K562 (cell line): ENCODE results near the gene STON2. TPM values are rescaled to one million over a fixed set of nuclear protein-coding genes. Genes with fewer than 3 reads are reported as not detected.

Experiments
- ATAC-seq: fragments of 200-7000 bp; cut with Tn5 transposase; 3 replicates; pipeline ENCODE4 v1.9.1; 2020; ENCODE audit warnings: moderate library complexity
- BruUV-seq: library from RNA; stranded (reverse); fragments of 400-500 nt; replicated peaks from 2 replicates; lab custom pipeline; 2021; lab: Mats Ljungman, UMichigan
- CTCF ChIA-PET: fragments of 300-600 bp; formaldehyde crosslinking; extraction: SDS; loops from one replicate; lab custom pipeline; 2021; ENCODE audit warnings: low intra/inter-chr PET ratio; lab: Yijun Ruan, JAX
- POLR2A ChIA-PET: fragments of 300-600, 350-650 bp; sonication (Branson Sonifier 250); formaldehyde crosslinking; extraction: SDS; loops from one replicate; lab custom pipeline; 2021; ENCODE audit warnings: antibody characterized with exemption, inconsistent platforms; lab: Yijun Ruan, JAX
- DNase-seq, 4 experiments: peaks; one replicate each; pipeline versions ENCODE4 v3.0.0 to v3.0.0-alpha.2; 2011 to 2018; ENCODE audit warnings: low spot score in 3 of 4, mixed read lengths in 3 of 4; ENCODE audit errors: extremely low read depth in 1 of 4
- FAIRE-seq: peaks from 2 replicates; lab custom pipeline; 2011; peaks lifted over from hg19 to GRCh38; lab: Jason Lieb, UNC
- H2AFZ ChIP-seq: 2 replicates; pipeline ENCODE4 v1.6.0; 2011; ENCODE audit warnings: low read depth, low read length, control low read depth, inconsistent platforms
- H3K27ac ChIP-seq: fragments of 200-600 bp; 3 replicates; pipeline ENCODE4 v1.8.0; 2011; ENCODE audit warnings: low read depth, mild to moderate bottlenecking, control low read depth, inconsistent platforms, low read length, moderate library complexity, mixed read lengths; ENCODE audit errors: extremely low read depth
- H3K27me3 ChIP-seq, 2 experiments: fragments of 300-600 bp in 1 of 2; 2 replicates in 1 of 2; 3 replicates in 1 of 2; pipeline versions ENCODE4 v1.6.0 to v1.8.0; 2011; ENCODE audit warnings: inconsistent platforms in 2 of 2, low read length in 2 of 2, mild to moderate bottlenecking in 1 of 2, mixed read lengths in 1 of 2, moderate library complexity in 1 of 2; ENCODE audit not compliant: control insufficient read depth in 2 of 2, insufficient read depth in 2 of 2
- H3K36me3 ChIP-seq: fragments of 300-600 bp; 3 replicates; pipeline ENCODE4 v1.8.0; 2011; ENCODE audit warnings: mild to moderate bottlenecking, low read length, inconsistent platforms; ENCODE audit not compliant: control insufficient read depth, insufficient read depth
- H3K4me1 ChIP-seq, 2 experiments: fragments of 200-600 bp in 1 of 2; replicated peaks in 1 of 2; 2 replicates in 1 of 2; 3 replicates in 1 of 2; pipeline versions ENCODE4 v1.5.1 to v1.8.0; 2011; ENCODE audit warnings: inconsistent platforms in 2 of 2, low read length in 2 of 2, mild to moderate bottlenecking in 1 of 2, mixed read lengths in 1 of 2, moderate library complexity in 1 of 2; ENCODE audit not compliant: control insufficient read depth in 2 of 2, insufficient read depth in 2 of 2
- H3K4me2 ChIP-seq: 2 replicates; pipeline ENCODE4 v1.6.1; 2011; ENCODE audit warnings: low read length, control low read depth, inconsistent platforms, mixed read lengths; ENCODE audit not compliant: insufficient read depth
- H3K4me3 ChIP-seq: fragments of 200-600 bp; sonication (generic), shearing (Covaris generic); 2 replicates; pipeline ENCODE4 v1.5.1; 2016; ENCODE audit warnings: control low read depth, inconsistent platforms
- H3K79me2 ChIP-seq: fragments of 200-600 bp; 3 replicates; pipeline ENCODE4 v1.8.0; 2011; ENCODE audit warnings: low read length, inconsistent platforms; ENCODE audit not compliant: control insufficient read depth, insufficient read depth
- H3K9ac ChIP-seq, 2 experiments: 2 replicates each; pipeline versions ENCODE4 v1.6.0 to v1.6.1; 2011; ENCODE audit warnings: low read depth in 2 of 2, low read length in 2 of 2, control low read depth in 1 of 2, inconsistent platforms in 1 of 2, mild to moderate bottlenecking in 1 of 2, mixed read lengths in 1 of 2; ENCODE audit not compliant: insufficient read depth in 1 of 2
- H3K9me1 ChIP-seq: one replicate; pipeline ENCODE4 v1.6.0; 2011; ENCODE audit warnings: inconsistent platforms, mild to moderate bottlenecking, low read length, moderate library complexity; ENCODE audit not compliant: control insufficient read depth, insufficient read depth
- H3K9me3 ChIP-seq: replicated peaks from 2 replicates; pipeline ENCODE4 v1.5.1; 2011; ENCODE audit warnings: low read depth, low read length, inconsistent platforms; ENCODE audit not compliant: control insufficient read depth, insufficient read depth
- H4K20me1 ChIP-seq: replicated peaks from 2 replicates; pipeline ENCODE4 v1.6.1; 2011; ENCODE audit warnings: low read length, inconsistent platforms, mixed read lengths; ENCODE audit not compliant: control insufficient read depth, insufficient read depth
- ATF1 ChIP-seq, 2 experiments: fragments of 450-650 bp in 1 of 2; IDR thresholded peaks; 2 replicates each; pipeline ENCODE4 v1.6.1; 2016; ENCODE audit warnings: missing compliant biosample characterization in 1 of 2, missing genetic modification characterization in 1 of 2
- BMI1 ChIP-seq: fragments of 150-350 bp; IDR thresholded peaks from 2 replicates; pipeline ENCODE4 v1.6.1; 2014; ENCODE audit warnings: low read length
- DEAF1 ChIP-seq: fragments of 450-650 bp; formaldehyde crosslinking; IDR thresholded peaks from 2 replicates; pipeline ENCODE4 v1.4.0; 2020; ENCODE audit warnings: mild to moderate bottlenecking, moderate library complexity
- E2F3 ChIP-seq: fragments of 250-450 bp; sonication (Bioruptor Pico); IDR thresholded peaks from 2 replicates; pipeline ENCODE4 v1.4.0; 2020; ENCODE audit warnings: mild to moderate bottlenecking
- EGR1 ChIP-seq: fragments of 450-650 bp; conservative IDR thresholded peaks from 2 replicates; pipeline ENCODE4 v1.6.1; 2017; ENCODE audit warnings: mild to moderate bottlenecking
- GABPB1 ChIP-seq: sonication (generic); formaldehyde crosslinking; IDR thresholded peaks from 2 replicates; pipeline ENCODE4 v1.8.0; 2022; ENCODE audit warnings: mild to moderate bottlenecking, missing genetic modification reagents
- KDM5B ChIP-seq: fragments of 200-600 bp; sonication (generic); IDR thresholded peaks from 2 replicates; pipeline ENCODE4 v1.6.1; 2012; ENCODE audit warnings: low read depth, mild to moderate bottlenecking, moderate library complexity, low read length, control low read depth, inconsistent platforms; ENCODE audit not compliant: insufficient replicate concordance
- MBD1 ChIP-seq: fragments of 250-450 bp; sonication (Bioruptor Pico); IDR thresholded peaks from 2 replicates; pipeline ENCODE4 v1.8.0; 2022; ENCODE audit warnings: inconsistent platforms
- MXD1 ChIP-seq: fragments of 250-450 bp; sonication (Bioruptor Pico); IDR thresholded peaks from 2 replicates; pipeline ENCODE4 v1.8.0; 2021; ENCODE audit warnings: borderline replicate concordance, mild to moderate bottlenecking, moderate library complexity; ENCODE audit not compliant: poor library complexity, severe bottlenecking
- NBN ChIP-seq: fragments of 450-650 bp; IDR thresholded peaks from 2 replicates; pipeline ENCODE4 v1.6.1; 2016; ENCODE audit warnings: low read depth, mild to moderate bottlenecking
- NONO ChIP-seq, 2 experiments: fragments of 200-400 bp in 1 of 2; fragments of 450-650 bp in 1 of 2; formaldehyde crosslinking in 1 of 2; IDR thresholded peaks; 2 replicates each; pipeline ENCODE4 v1.6.1; 2017; ENCODE audit warnings: low read depth in 2 of 2, mild to moderate bottlenecking in 2 of 2, moderate library complexity in 2 of 2, low read length in 1 of 2
- TEAD4 ChIP-seq, 2 experiments: sonication (generic) in 1 of 2; formaldehyde crosslinking in 1 of 2; IDR thresholded peaks; 2 replicates each; pipeline versions ENCODE4 v1.6.1 to v1.8.0; 2012 to 2022; ENCODE audit warnings: borderline replicate concordance in 1 of 2, inconsistent platforms in 1 of 2, low read length in 1 of 2, mild to moderate bottlenecking in 1 of 2, missing genetic modification reagents in 1 of 2
- ZBTB43 ChIP-seq: sonication (generic); formaldehyde crosslinking; IDR thresholded peaks from 2 replicates; pipeline ENCODE4 v1.8.0; 2023; ENCODE audit warnings: mild to moderate bottlenecking, missing genetic modification reagents
- WGBS: fragments of 100-300 bp; shearing (Covaris generic); methylation state at CpG from one replicate; pipeline ENCODE4 v1.1.6; 2016; ENCODE audit warnings: low coverage, mixed read lengths; ENCODE audit not compliant: insufficient coverage; ENCODE audit errors: missing lambda C conversion rate; 5-methylcytosine and 5-hydroxymethylcytosine counted together
- in situ Hi-C: fragments of 300-500 bp; cut with MboI; formaldehyde crosslinking; loops from 4 replicates; pipeline ENCODE4 v1.15.0; 2018; ENCODE audit warnings: inconsistent platforms, mixed read lengths
- intact Hi-C: fragments of 100-400 bp; cut with micrococcal nuclease; formaldehyde crosslinking; loops from 2 replicates; pipeline ENCODE4 v1.14.2; 2022
- polyA plus RNA-seq, 8 experiments: library from polyadenylated mRNA; depleted of rRNA in 4 of 8; stranded (reverse) in 5 of 8; unstranded in 3 of 8; fragments of >200 nt; fragmentation: Nextera tagmentation in 2 of 8; fragmentation: Illumina TruSeq in 1 of 8; extraction: Ambion mirVana in 2 of 8; extraction: Trizol in 1 of 8; gene quantifications; 2 replicates each; pipeline versions ENCODE4 v1.2.1 to v1.2.3, GENCODE V29; 2011 to 2014; ENCODE audit warnings: inconsistent platforms in 1 of 8, missing spikeins in 1 of 8
- total RNA-seq, 7 experiments: library from RNA; depleted of rRNA in 6 of 7; stranded (reverse); fragments of >200 nt in 6 of 7; fragmentation: Illumina TruSeq in 2 of 7; extraction: Trizol in 2 of 7; gene quantifications; 2 replicates each; pipeline versions ENCODE4 v1.2.1 to v1.2.3, GENCODE V29; 2011 to 2021; ENCODE audit warnings: low replicate concordance in 1 of 7

Gene STON2
- total and polyA plus RNA-seq, 9 of the 15 experiments (the other 6 are each of a cell fraction or from before 2014, with no cell fraction given), result 7.8 to 99.3 (median 53.5) TPM

GRCh38 chr14:81427348-81428058 is 27.4 kb upstream of the STON2 start:
- intact Hi-C loops, result loop anchor here (1.0 to 5.0 kb wide), 3 partner anchors 8 to 205 kb away; partner anchors contain the start of genes GTF2A1 and STON2
- CTCF ChIA-PET, result no interaction called here
- POLR2A ChIA-PET, result interaction anchor here (0.6 to 2.9 kb wide), 7 partner anchors 10 to 652 kb away, joined by 3 to 9 read pairs (median 4); no protein-coding TSS in a partner anchor
- in situ Hi-C loops, result no loop called here
- Histone ChIP-seq H4K20me1 (no peaks in the 10 kb centered on the region), H3K9ac (peak overlapping the region; percentile 61 to 74; a peak in 3 of 4 replicates), H3K4me3 (peak overlapping the region; percentile 37), H3K27ac (peak overlapping the region; percentile 90), H3K9me1 (no peaks in the 10 kb centered on the region), H3K36me3 (peaks cover 50% of the 10 kb centered on the region), H3K9me3 (no peaks in the 10 kb centered on the region; the same call in 1 of the 2 replicates), H3K79me2 (peaks cover 96% of the 10 kb centered on the region), H3K27me3 (no peaks in the 10 kb centered on the region), H3K4me1 (peaks cover 24 to 73% of the 10 kb centered on the region in 2 experiments), H2AFZ (peak overlapping the region; percentile 57), H3K4me2 (peak overlapping the region; percentile 78)
- ATAC-seq (peak; percentile 84), FAIRE-seq (peak; percentile 89), DNase-seq (peak; percentile 61 to 91 (median 69))
- BruUV-seq, result no TSS peak
- 1% methylated on average over 8 of the region's 8 CpGs for WGBS
- TF ChIP-seq EGR1 (no peak), MBD1 (no peak), GABPB1 (CRISPR knock-in tag) (peak; percentile 65), BMI1 (no peak), NONO (IDR thresholded peaks at IDR 0.05; ENCODE audit: low read depth in 2 of 2, low read length in 1 of 2) (no peak; a peak in 1 of 4 replicates), TEAD4 (IDR thresholded peaks at IDR 0.05; ENCODE audit: low read length) (peak; percentile 85), TEAD4 (CRISPR knock-in tag; IDR thresholded peaks at IDR 0.05; ENCODE audit: borderline replicate concordance) (no peak), E2F3 (CRISPR knock-in tag) (no peak), KDM5B (no peak), MXD1 (CRISPR knock-in tag) (no peak), ATF1 (CRISPR knock-in tag; IDR thresholded peaks at IDR 0.05) (no peak), ATF1 (tag; IDR thresholded peaks at IDR 0.05) (peak; percentile 70), NBN (0 out of 2 replicates have a peak, but pooled peaks have one; percentile 67), DEAF1 (no peak), ZBTB43 (CRISPR knock-in tag) (no peak)
